ENCODE results near the gene LEFTY1.
"Not testable (repeated sequence)": the region's sequence is repeated elsewhere in the genome, so short reads cannot be mapped to it uniquely, and the experiment has no call there.

LEFTY1 gene

GRCh38 chr1:225847610-225848009 is 41.3 kb downstream of the LEFTY1 start:
- no peak for DNase-seq

GRCh38 chr1:225846331-225847310 is 42.3 kb downstream of the LEFTY1 start:
- no peak for DNase-seq

GRCh38 chr1:225845571-225846259 is 43.2 kb downstream of the LEFTY1 start:
- DNase-seq = no peak

DNA sequence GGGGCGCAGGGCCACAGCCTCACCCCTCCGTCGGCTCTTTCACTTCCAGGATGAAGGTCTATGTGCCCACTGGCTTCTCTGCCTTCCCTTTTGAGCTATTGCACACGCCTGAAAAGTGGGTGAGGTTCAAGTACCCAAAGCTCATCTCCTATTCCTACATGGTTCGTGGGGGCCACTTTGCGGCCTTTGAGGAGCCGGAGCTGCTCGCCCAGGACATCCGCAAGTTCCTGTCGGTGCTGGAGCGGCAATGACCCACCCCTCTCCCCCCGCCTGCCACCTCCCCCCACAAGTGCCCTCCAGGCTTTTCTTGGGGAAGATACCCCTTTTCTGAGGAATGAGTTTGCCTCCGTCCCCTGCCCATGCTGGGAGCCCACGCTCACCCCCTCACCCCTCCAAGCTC is 43.8 kb downstream of the LEFTY1 start:
- no peak for DNase-seq

GRCh38 chr1:225844236-225845061 is 44.5 kb downstream of the LEFTY1 start:
- no peak for DNase-seq

- DNase-seq = no peak
Measured at GRCh38 chr1:225843426-225843795, 45.5 kb downstream of the LEFTY1 start.

DNA sequence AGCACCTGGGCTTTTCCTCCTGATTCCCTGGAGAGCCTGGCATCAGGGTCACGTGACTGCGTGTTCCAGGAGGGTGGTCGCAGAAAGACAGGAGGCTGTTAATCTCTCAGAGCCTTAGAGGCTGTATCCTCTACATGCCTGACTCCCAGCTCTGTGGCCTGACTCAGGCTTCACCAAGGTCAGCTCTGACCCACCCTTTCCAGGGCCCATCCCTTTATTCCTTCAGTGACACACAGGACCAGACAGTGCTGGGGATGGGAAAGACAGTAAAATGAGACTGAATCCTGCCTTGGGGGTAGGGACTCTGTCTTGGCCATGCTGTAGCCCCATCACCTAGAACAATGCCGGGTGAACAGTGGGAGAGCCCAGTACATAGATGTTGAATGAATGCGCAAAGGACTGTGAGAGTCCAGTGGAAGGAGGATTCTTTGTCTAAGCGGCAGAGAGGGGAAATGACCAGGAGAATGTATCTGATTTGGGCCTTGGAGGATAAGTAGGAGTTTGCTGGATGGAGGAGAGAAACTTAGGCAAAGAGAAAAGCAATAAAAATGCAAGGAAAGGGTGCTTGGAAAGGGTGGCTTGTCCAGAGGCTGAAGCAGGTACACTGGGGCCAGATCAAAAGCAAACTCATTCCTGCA is 46.0 kb downstream of the LEFTY1 start:
- DNase-seq = no peak

- DNase-seq = no peak
Measured at GRCh38 chr1:225842074-225842473, 46.9 kb downstream of the LEFTY1 start.

GRCh38 chr1:225840713-225841112 is 48.2 kb downstream of the LEFTY1 start:
- no peak for DNase-seq

GRCh38 chr1:225840223-225840610 is 48.7 kb downstream of the LEFTY1 start:
- no peak for DNase-seq

GRCh38 chr1:225838793-225839192 is 50.2 kb downstream of the LEFTY1 start:
- DNase-seq = no peak

DNA sequence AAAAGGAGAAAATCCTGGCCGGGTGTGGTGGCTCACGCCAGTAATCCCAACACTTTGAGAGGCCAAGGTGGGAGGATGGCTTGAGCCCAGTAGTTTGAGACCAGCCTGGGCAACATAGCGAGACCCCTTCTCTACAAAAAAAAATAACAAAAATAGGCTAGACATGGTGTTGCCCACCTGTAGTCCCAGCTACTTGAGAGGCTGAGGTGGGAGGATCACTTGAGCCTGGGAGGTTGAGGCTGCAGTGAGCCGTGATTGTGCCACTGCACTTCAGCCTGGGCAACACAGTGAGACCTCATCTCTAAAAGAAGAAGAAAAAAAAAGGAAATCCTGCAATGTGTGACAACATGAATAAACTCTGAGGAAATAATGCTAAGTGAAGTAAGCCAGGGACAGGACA is 52.6 kb downstream of the LEFTY1 start:
- not testable (repeated sequence) for DNase-seq
